Osteoblast (primary cell): ENCODE measurements around the gene ACE2. TPM values are rescaled to one million over a fixed set of nuclear protein-coding genes. Genes with fewer than 3 reads are reported as not detected.

ENCODE experiments used
- DNase-seq: peaks from one replicate; pipeline ENCODE4 v3.0.0; 2011; ENCODE audit warnings: low spot score, mixed read lengths; ENCODE audit not compliant: insufficient read length; ENCODE audit errors: missing footprints
- H2AFZ ChIP-seq: 2 replicates; pipeline ENCODE4 v1.6.0; 2011; ENCODE audit warnings: mild to moderate bottlenecking, low read length
- H3K27ac ChIP-seq: 2 replicates; pipeline ENCODE4 v1.5.1; 2011; ENCODE audit warnings: mild to moderate bottlenecking, low read depth, low read length, moderate library complexity
- H3K27me3 ChIP-seq: 2 replicates; pipeline ENCODE4 v1.6.0; 2012; ENCODE audit warnings: mild to moderate bottlenecking, control low read depth, inconsistent platforms, low read length, moderate library complexity; ENCODE audit not compliant: insufficient read depth
- H3K36me3 ChIP-seq: 2 replicates; pipeline ENCODE4 v1.5.1; 2011; ENCODE audit warnings: mild to moderate bottlenecking, low read length, control low read depth, moderate library complexity; ENCODE audit not compliant: insufficient read depth
- H3K4me1 ChIP-seq: 2 replicates; pipeline ENCODE4 v1.5.1; 2011; ENCODE audit warnings: mild to moderate bottlenecking, low read length, control low read depth, moderate library complexity; ENCODE audit not compliant: insufficient read depth
- H3K4me2 ChIP-seq: 2 replicates; pipeline ENCODE4 v1.6.0; 2011; ENCODE audit warnings: mild to moderate bottlenecking, low read length; ENCODE audit not compliant: insufficient read depth
- H3K4me3 ChIP-seq: fragments of 200-600 bp; sonication (generic); 3 replicates; pipeline ENCODE4 v1.5.1; 2012; ENCODE audit warnings: mild to moderate bottlenecking, low read length, inconsistent platforms; ENCODE audit not compliant: insufficient read depth
- H3K79me2 ChIP-seq: 2 replicates; pipeline ENCODE4 v1.6.0; 2012; ENCODE audit warnings: mild to moderate bottlenecking, low read length, control low read depth, inconsistent platforms; ENCODE audit not compliant: insufficient read depth
- H3K9me3 ChIP-seq: 2 replicates; pipeline ENCODE4 v1.5.1; 2011; ENCODE audit warnings: low read depth, low read length, control low read depth
- H4K20me1 ChIP-seq: 2 replicates; pipeline ENCODE4 v1.6.0; 2012; ENCODE audit warnings: mild to moderate bottlenecking, low read length, control low read depth; ENCODE audit not compliant: insufficient read depth
- CTCF ChIP-seq: IDR thresholded peaks from 2 replicates; pipeline ENCODE4 v1.5.1; 2011; ENCODE audit warnings: mild to moderate bottlenecking, low read depth, low read length, moderate library complexity; ENCODE audit errors: extremely low read depth
- total RNA-seq: library from RNA; depleted of rRNA; stranded (reverse); fragments of >200 nt; gene quantifications from 2 replicates; pipeline ENCODE4 v1.2.3, GENCODE V29; 2012

The ACE2 gene
- total RNA-seq, 1 donor = not detected

DNA sequence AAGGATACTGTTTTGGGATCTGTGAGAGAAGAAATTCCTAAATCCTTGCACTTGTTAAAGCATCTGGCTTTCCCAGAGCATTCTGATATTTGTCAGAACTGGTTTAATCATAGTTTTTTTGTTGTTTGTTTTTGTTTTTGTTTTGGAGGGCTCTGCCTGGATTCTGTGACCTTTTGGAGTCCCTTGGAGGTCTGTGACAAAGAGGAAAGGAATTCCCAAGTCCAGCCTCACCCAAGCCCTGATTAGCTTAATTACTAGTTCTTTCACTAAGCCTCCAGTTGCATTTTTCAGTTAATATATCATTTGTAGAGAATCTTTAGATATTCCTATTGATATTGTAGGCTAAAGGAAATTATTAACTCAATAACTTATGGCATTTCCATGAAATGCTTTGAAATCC is 711 bp downstream of the ACE2 start:
- Histone ChIP-seq H3K27me3 (peaks cover 2% of the 10 kb centered on the region), H4K20me1 (no peaks in the 10 kb centered on the region), H3K36me3 (no peaks in the 10 kb centered on the region), H2AFZ (no peak overlapping the region), H3K27ac (no peak overlapping the region), H3K4me2 (no peak overlapping the region), H3K79me2 (no peaks in the 10 kb centered on the region), H3K4me1 (no peaks in the 10 kb centered on the region), H3K4me3 (no peak overlapping the region), H3K9me3 (no peaks in the 10 kb centered on the region)
- TF ChIP-seq CTCF = no peak
- DNase-seq = no peak

GRCh38 chrX:15599461-15599860 is 1.3 kb downstream of the ACE2 start:
- H3K4me1 ChIP-seq = no peaks in the 10 kb centered on the region
- H3K36me3 ChIP-seq = no peaks in the 10 kb centered on the region
- H3K79me2 ChIP-seq = no peaks in the 10 kb centered on the region
- peaks cover 2% of the 10 kb centered on the region for H3K27me3 ChIP-seq
- TF ChIP-seq CTCF = no peak
- no peaks in the 10 kb centered on the region for H4K20me1 ChIP-seq
- no peak for DNase-seq
- no peak overlapping the region for H3K4me3 ChIP-seq
- H3K9me3 ChIP-seq = no peaks in the 10 kb centered on the region
- no peak overlapping the region for H3K4me2 ChIP-seq
- no peak overlapping the region for H3K27ac ChIP-seq
- no peak overlapping the region for H2AFZ ChIP-seq

GRCh38 chrX:15598026-15598425 is 2.7 kb downstream of the ACE2 start:
- Histone ChIP-seq H3K4me3 (no peak overlapping the region), H3K4me2 (no peak overlapping the region), H3K27ac (no peak overlapping the region), H4K20me1 (no peaks in the 10 kb centered on the region), H3K4me1 (no peaks in the 10 kb centered on the region), H3K79me2 (no peaks in the 10 kb centered on the region), H2AFZ (no peak overlapping the region), H3K36me3 (no peaks in the 10 kb centered on the region), H3K27me3 (peaks cover 3% of the 10 kb centered on the region), H3K9me3 (no peaks in the 10 kb centered on the region)
- TF ChIP-seq CTCF = no peak
- DNase-seq = peak; percentile 22

DNA sequence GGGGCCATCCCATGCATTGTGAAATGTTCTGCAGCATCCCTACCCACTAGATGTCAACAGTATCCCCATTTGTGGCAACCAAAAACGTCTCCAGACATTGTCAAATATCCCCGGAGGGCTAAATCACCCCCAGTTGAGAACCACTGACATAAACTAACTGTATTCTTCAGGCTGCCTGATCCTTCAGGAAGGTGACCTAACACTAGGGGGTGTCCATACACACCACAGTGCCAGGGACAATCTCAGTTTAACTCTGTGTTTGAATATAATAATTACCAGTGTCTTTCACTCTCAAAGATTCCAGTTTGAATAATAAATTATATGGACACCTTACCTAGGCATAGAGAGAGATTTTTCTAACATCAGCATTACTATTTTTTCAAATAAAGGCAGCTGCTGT is 6.4 kb downstream of the ACE2 start:
- H3K27ac ChIP-seq = no peak overlapping the region
- no peak for TF ChIP-seq CTCF
- H3K79me2 ChIP-seq = no peaks in the 10 kb centered on the region
- no peaks in the 10 kb centered on the region for H3K4me1 ChIP-seq
- H4K20me1 ChIP-seq = no peaks in the 10 kb centered on the region
- H3K4me3 ChIP-seq = no peak overlapping the region
- DNase-seq = no peak
- no peaks in the 10 kb centered on the region for H3K9me3 ChIP-seq
- no peak overlapping the region for H2AFZ ChIP-seq
- peaks cover 9% of the 10 kb centered on the region for H3K27me3 ChIP-seq
- H3K36me3 ChIP-seq = no peaks in the 10 kb centered on the region
- no peak overlapping the region for H3K4me2 ChIP-seq
